Type B pancreatic cell (in vitro differentiated cells): ENCODE data around the gene CCND1. TPM values are rescaled to one million over a fixed set of nuclear protein-coding genes. Genes with fewer than 3 reads are reported as not detected.
"Not testable (repeated sequence)": the region's sequence is repeated elsewhere in the genome, so short reads cannot be mapped to it uniquely, and the experiment has no call there.

Experiments
- DNase-seq: peaks from one replicate; pipeline ENCODE4 v3.0.0; 2021; ENCODE audit warnings: mixed read lengths; ENCODE audit not compliant: unreplicated experiment; ENCODE audit errors: extremely low spot score
- H3K27ac Mint-ChIP-seq: 2 replicates; pipeline ENCODE4 v1.8.0; 2021; ENCODE audit warnings: mild to moderate bottlenecking, mixed read lengths
- H3K27me3 Mint-ChIP-seq: 2 replicates; pipeline ENCODE4 v1.8.0; 2021; ENCODE audit warnings: mixed read lengths
- H3K36me3 Mint-ChIP-seq: 2 replicates; pipeline ENCODE4 v1.8.0; 2021; ENCODE audit warnings: mixed read lengths
- H3K4me1 Mint-ChIP-seq: one replicate; pipeline ENCODE4 v1.8.0; 2021; ENCODE audit warnings: mixed read lengths; ENCODE audit not compliant: unreplicated experiment
- H3K4me3 Mint-ChIP-seq: 2 replicates; pipeline ENCODE4 v1.8.0; 2021; ENCODE audit warnings: mild to moderate bottlenecking, mixed read lengths
- H3K9me3 Mint-ChIP-seq: 2 replicates; pipeline ENCODE4 v1.8.0; 2021; ENCODE audit warnings: mixed read lengths
- total RNA-seq: library from RNA; stranded (reverse); gene quantifications from 2 replicates; pipeline ENCODE4 v1.2.1, GENCODE V29; 2021; ENCODE audit warnings: low replicate concordance
- TF ChIP-seq, protein P1 (sequence below): fragments of 200-600 bp; sonication (generic); conservative IDR thresholded peaks from 2 replicates; pipeline ENCODE4 v1.5.0; 2021; ENCODE audit warnings: antibody characterized with exemption, mild to moderate bottlenecking

Gene CCND1
- total RNA-seq, 1 donor from 2014 or later, result 299 TPM

DNA sequence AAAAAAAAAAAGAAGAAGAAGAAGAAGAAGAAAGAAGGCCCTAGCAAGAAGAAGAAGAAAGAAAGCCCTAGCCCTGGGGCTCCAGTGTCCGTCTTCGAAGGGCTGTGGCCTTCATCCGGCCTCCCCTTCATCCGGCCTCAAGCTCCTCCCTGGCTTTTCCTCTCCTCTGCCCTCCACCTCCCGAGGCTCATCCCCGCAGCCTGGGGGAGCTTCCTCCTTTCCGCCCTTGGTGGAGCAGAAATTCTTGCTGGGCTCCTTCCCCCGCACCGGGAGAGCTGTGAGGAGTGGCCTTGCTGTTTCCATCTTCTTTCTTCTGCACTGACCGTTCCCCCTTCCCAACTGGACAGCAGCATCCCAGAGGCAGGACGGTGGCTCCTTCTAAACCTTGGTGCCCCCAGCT is 43.7 kb downstream of the CCND1 start:
- Mint-ChIP-seq H3K9me3 (no peaks in the 10 kb centered on the region), H3K4me1 (no peaks in the 10 kb centered on the region), H3K36me3 (no peaks in the 10 kb centered on the region), H3K27ac (no peak overlapping the region), H3K4me3 (no peak overlapping the region), H3K27me3 (peaks cover 3% of the 10 kb centered on the region)
- TF ChIP-seq, protein P1, sequence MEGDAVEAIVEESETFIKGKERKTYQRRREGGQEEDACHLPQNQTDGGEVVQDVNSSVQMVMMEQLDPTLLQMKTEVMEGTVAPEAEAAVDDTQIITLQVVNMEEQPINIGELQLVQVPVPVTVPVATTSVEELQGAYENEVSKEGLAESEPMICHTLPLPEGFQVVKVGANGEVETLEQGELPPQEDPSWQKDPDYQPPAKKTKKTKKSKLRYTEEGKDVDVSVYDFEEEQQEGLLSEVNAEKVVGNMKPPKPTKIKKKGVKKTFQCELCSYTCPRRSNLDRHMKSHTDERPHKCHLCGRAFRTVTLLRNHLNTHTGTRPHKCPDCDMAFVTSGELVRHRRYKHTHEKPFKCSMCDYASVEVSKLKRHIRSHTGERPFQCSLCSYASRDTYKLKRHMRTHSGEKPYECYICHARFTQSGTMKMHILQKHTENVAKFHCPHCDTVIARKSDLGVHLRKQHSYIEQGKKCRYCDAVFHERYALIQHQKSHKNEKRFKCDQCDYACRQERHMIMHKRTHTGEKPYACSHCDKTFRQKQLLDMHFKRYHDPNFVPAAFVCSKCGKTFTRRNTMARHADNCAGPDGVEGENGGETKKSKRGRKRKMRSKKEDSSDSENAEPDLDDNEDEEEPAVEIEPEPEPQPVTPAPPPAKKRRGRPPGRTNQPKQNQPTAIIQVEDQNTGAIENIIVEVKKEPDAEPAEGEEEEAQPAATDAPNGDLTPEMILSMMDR, result no peak
- no peak for DNase-seq

GRCh38 chr11:69685348-69685747 is 44.4 kb downstream of the CCND1 start:
- no peak for DNase-seq
- TF ChIP-seq, protein P1, result no peak
- Mint-ChIP-seq H3K27me3 (peaks cover 3% of the 10 kb centered on the region), H3K27ac (no peak overlapping the region), H3K9me3 (no peaks in the 10 kb centered on the region), H3K4me3 (peak overlapping the region; percentile 53), H3K36me3 (no peaks in the 10 kb centered on the region), H3K4me1 (no peaks in the 10 kb centered on the region)

GRCh38 chr11:69686452-69686851 is 45.5 kb downstream of the CCND1 start:
- Mint-ChIP-seq H3K36me3 (no peaks in the 10 kb centered on the region), H3K27ac (no peak overlapping the region), H3K4me1 (no peaks in the 10 kb centered on the region), H3K27me3 (peaks cover 3% of the 10 kb centered on the region), H3K9me3 (no peaks in the 10 kb centered on the region), H3K4me3 (no peak overlapping the region)
- DNase-seq, result no peak
- TF ChIP-seq, protein P1, result no peak

- Mint-ChIP-seq H3K4me1 (no peaks in the 10 kb centered on the region), H3K27ac (no peak overlapping the region), H3K27me3 (peaks cover 3% of the 10 kb centered on the region), H3K4me3 (no peak overlapping the region), H3K9me3 (no peaks in the 10 kb centered on the region), H3K36me3 (no peaks in the 10 kb centered on the region)
- DNase-seq, result no peak
- TF ChIP-seq, protein P1, result no peak
Measured at GRCh38 chr11:69686856-69687255, 45.9 kb downstream of the CCND1 start.

- not testable (repeated sequence) for H3K4me1 Mint-ChIP-seq, H3K9me3 Mint-ChIP-seq, H3K4me3 Mint-ChIP-seq, H3K27me3 Mint-ChIP-seq, H3K36me3 Mint-ChIP-seq, DNase-seq
- peak overlapping the region; percentile 74 for H3K27ac Mint-ChIP-seq
Measured at GRCh38 chr11:69687969-69688771, 47.2 kb downstream of the CCND1 start.

DNA sequence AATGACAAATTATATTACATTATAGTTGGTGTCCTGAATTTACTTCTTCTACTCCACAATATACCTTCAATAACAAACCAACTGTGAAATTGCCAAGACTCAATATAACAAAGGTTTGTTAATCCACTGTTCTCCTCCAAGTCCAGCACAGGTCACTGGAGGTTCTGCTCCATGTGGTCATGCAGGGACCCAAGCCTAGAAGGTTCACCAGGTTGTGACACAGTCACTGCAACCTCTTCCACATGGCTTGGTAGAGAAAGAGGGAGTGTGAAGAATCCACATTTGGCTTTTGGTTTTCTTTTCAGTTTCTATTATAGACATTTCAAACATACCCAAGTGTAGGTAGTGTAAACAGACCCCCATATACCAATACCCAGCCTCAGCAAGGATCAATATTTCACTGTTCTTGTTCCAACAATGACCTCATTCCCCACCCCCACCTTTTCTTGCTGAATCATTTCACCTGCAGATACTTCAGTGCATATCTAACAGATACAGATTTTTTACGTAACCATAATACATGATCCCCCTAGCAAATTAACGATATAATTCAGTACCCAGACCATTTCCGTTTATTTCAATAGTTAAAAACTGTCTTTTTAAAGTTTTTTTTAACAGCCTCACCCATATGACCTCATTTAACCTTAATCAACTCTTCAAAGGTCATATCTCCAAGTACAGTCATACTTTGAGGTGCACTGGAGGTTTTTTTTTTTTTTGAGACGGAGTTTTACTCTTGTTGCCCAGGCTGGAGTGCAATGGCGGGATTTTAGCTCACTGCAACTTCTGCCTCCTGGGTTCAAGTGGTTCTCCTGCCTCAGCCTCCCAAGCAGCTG is 48.7 kb downstream of the CCND1 start:
- TF ChIP-seq, protein P1, result no peak
- H3K9me3 Mint-ChIP-seq, result no peaks in the 10 kb centered on the region

More for the DNA sequence above, 48.7 kb downstream of the CCND1 start:
- no peak overlapping the region for H3K4me3 Mint-ChIP-seq
- H3K36me3 Mint-ChIP-seq, result no peaks in the 10 kb centered on the region
- H3K27ac Mint-ChIP-seq, result peak overlapping the region; percentile 26
- peaks cover 7% of the 10 kb centered on the region for H3K27me3 Mint-ChIP-seq
- H3K4me1 Mint-ChIP-seq, result no peaks in the 10 kb centered on the region
- no peak for DNase-seq
